ENCODE results near the gene MRAP.

MRAP gene

GRCh38 chr21:32316361-32317215, 17.9 kb downstream of the MRAP start:
- H3K4me3 ChIP-seq (ENCODE audit: low read depth, low read length, poor library complexity, severe bottlenecking), result no peak overlapping the region
- H3F3A ChIP-seq (ENCODE audit: insufficient read depth, low read length), result no peaks in the 10 kb centered on the region
- no peak overlapping the region for H3K27ac ChIP-seq (ENCODE audit: low read depth, low read length, poor library complexity, severe bottlenecking)
- no peaks in the 10 kb centered on the region for H3K4me1 ChIP-seq (ENCODE audit: insufficient read depth, low read length, severe bottlenecking)
- no peaks in the 10 kb centered on the region for H3K9me3 ChIP-seq (ENCODE audit: low read length)
- no peaks in the 10 kb centered on the region for H4K20me1 ChIP-seq (ENCODE audit: insufficient read depth, low read length)
- no peak overlapping the region for H2AFZ ChIP-seq (ENCODE audit: low read length)
- no peaks in the 10 kb centered on the region for H3K79me2 ChIP-seq (ENCODE audit: insufficient read depth, low read length)
- H3K9ac ChIP-seq (ENCODE audit: low read length), result no peak overlapping the region
- TF ChIP-seq CTCF (IDR thresholded peaks at IDR 0.05; ENCODE audit: low read length) (no peak), EZH2 (IDR thresholded peaks at IDR 0.05; ENCODE audit: borderline replicate concordance, low read length) (no peak)
- H3K4me2 ChIP-seq (ENCODE audit: low read length), result no peak overlapping the region
- H3K9me2 ChIP-seq (ENCODE audit: low read depth, low read length), result no peaks in the 10 kb centered on the region
- peaks cover 94% of the 10 kb centered on the region for H3K36me3 ChIP-seq (ENCODE audit: insufficient read depth, low read length)
- H3K27me3 ChIP-seq (ENCODE audit: insufficient read depth, low read length), result no peaks in the 10 kb centered on the region

- Histone ChIP-seq H3K27me3 (ENCODE audit: insufficient read depth, low read length) (no peaks in the 10 kb centered on the region), H3F3A (ENCODE audit: insufficient read depth, low read length) (no peaks in the 10 kb centered on the region), H3K9me2 (ENCODE audit: low read depth, low read length) (no peaks in the 10 kb centered on the region), H3K36me3 (ENCODE audit: insufficient read depth, low read length) (peaks cover 94% of the 10 kb centered on the region), H3K79me2 (ENCODE audit: insufficient read depth, low read length) (no peaks in the 10 kb centered on the region), H3K9ac (ENCODE audit: low read length) (no peak overlapping the region), H4K20me1 (ENCODE audit: insufficient read depth, low read length) (no peaks in the 10 kb centered on the region), H3K9me3 (ENCODE audit: low read length) (no peaks in the 10 kb centered on the region), H3K4me1 (ENCODE audit: insufficient read depth, low read length, severe bottlenecking) (no peaks in the 10 kb centered on the region), H3K4me2 (ENCODE audit: low read length) (no peak overlapping the region), H3K4me3 (ENCODE audit: low read depth, low read length, poor library complexity, severe bottlenecking) (no peak overlapping the region), H2AFZ (ENCODE audit: low read length) (no peak overlapping the region), H3K27ac (ENCODE audit: low read depth, low read length, poor library complexity, severe bottlenecking) (no peak overlapping the region)
- TF ChIP-seq CTCF (IDR thresholded peaks at IDR 0.05; ENCODE audit: low read length), result no peak
- TF ChIP-seq EZH2 (IDR thresholded peaks at IDR 0.05; ENCODE audit: borderline replicate concordance, low read length), result no peak
Observed at GRCh38 chr21:32317726-32318125, 19.1 kb downstream of the MRAP start.

GRCh38 chr21:32319012-32319411, 20.4 kb downstream of the MRAP start:
- Histone ChIP-seq H3K27ac (ENCODE audit: low read depth, low read length, poor library complexity, severe bottlenecking) (no peak overlapping the region), H3K36me3 (ENCODE audit: insufficient read depth, low read length) (peaks cover 96% of the 10 kb centered on the region), H3K9me2 (ENCODE audit: low read depth, low read length) (no peaks in the 10 kb centered on the region), H3K4me3 (ENCODE audit: low read depth, low read length, poor library complexity, severe bottlenecking) (no peak overlapping the region), H3K79me2 (ENCODE audit: insufficient read depth, low read length) (no peaks in the 10 kb centered on the region), H2AFZ (ENCODE audit: low read length) (no peak overlapping the region), H3K4me2 (ENCODE audit: low read length) (no peak overlapping the region), H3K9ac (ENCODE audit: low read length) (no peak overlapping the region), H3F3A (ENCODE audit: insufficient read depth, low read length) (no peaks in the 10 kb centered on the region), H3K9me3 (ENCODE audit: low read length) (no peaks in the 10 kb centered on the region), H3K4me1 (ENCODE audit: insufficient read depth, low read length, severe bottlenecking) (no peaks in the 10 kb centered on the region), H4K20me1 (ENCODE audit: insufficient read depth, low read length) (no peaks in the 10 kb centered on the region), H3K27me3 (ENCODE audit: insufficient read depth, low read length) (no peaks in the 10 kb centered on the region)
- no peak for TF ChIP-seq EZH2 (IDR thresholded peaks at IDR 0.05; ENCODE audit: borderline replicate concordance, low read length)
- TF ChIP-seq CTCF (IDR thresholded peaks at IDR 0.05; ENCODE audit: low read length), result no peak
